ENCODE data around the gene GLCCI1. TPM values are rescaled to one million over a fixed set of nuclear protein-coding genes. Genes with fewer than 3 reads are reported as not detected.

The GLCCI1 gene
- total and polyA plus RNA-seq, 2 of the 13 experiments (the other 11 are each of a cell fraction or from before 2014, with no cell fraction given): 1.3 to 1.7 TPM

DNA sequence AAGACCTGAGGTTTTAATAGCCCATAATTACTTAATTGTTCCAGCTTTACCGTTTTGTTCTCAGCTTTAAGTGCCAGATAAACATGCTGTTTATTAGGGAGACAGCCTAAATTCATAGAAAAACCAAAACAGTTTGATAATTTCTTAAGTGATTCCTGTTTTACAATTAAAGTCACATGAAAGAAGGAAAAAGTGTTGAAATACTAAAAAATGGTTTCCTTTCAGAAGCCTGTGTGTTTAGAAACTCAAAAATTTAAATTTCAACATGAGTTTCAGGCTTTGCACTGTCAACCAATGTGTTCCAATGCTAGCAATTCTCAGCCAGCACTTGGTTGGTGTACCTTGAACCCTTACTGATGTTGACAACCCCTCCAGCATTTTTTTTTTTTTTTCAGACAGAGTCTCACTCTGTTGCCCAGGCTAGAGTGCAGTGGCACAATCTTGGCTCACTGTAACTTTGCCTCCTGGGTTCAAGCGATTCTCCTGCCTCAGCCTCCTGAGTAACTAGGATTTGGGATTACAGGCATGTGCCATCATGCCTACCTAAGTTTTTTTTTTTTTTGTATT is 158.1 kb downstream of the GLCCI1 start (continued):
- TF ChIP-seq ZNF644 (CRISPR knock-in tag; IDR thresholded peaks at IDR 0.05; ENCODE audit: low read depth): peak; percentile 58; the same call in 1 of the 2 replicates
- TF ChIP-seq, protein P1, sequence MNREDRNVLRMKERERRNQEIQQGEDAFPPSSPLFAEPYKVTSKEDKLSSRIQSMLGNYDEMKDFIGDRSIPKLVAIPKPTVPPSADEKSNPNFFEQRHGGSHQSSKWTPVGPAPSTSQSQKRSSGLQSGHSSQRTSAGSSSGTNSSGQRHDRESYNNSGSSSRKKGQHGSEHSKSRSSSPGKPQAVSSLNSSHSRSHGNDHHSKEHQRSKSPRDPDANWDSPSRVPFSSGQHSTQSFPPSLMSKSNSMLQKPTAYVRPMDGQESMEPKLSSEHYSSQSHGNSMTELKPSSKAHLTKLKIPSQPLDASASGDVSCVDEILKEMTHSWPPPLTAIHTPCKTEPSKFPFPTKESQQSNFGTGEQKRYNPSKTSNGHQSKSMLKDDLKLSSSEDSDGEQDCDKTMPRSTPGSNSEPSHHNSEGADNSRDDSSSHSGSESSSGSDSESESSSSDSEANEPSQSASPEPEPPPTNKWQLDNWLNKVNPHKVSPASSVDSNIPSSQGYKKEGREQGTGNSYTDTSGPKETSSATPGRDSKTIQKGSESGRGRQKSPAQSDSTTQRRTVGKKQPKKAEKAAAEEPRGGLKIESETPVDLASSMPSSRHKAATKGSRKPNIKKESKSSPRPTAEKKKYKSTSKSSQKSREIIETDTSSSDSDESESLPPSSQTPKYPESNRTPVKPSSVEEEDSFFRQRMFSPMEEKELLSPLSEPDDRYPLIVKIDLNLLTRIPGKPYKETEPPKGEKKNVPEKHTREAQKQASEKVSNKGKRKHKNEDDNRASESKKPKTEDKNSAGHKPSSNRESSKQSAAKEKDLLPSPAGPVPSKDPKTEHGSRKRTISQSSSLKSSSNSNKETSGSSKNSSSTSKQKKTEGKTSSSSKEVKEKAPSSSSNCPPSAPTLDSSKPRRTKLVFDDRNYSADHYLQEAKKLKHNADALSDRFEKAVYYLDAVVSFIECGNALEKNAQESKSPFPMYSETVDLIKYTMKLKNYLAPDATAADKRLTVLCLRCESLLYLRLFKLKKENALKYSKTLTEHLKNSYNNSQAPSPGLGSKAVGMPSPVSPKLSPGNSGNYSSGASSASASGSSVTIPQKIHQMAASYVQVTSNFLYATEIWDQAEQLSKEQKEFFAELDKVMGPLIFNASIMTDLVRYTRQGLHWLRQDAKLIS (CRISPR knock-in tag; IDR thresholded peaks at IDR 0.05): no peak
- TF ChIP-seq, protein P2, sequence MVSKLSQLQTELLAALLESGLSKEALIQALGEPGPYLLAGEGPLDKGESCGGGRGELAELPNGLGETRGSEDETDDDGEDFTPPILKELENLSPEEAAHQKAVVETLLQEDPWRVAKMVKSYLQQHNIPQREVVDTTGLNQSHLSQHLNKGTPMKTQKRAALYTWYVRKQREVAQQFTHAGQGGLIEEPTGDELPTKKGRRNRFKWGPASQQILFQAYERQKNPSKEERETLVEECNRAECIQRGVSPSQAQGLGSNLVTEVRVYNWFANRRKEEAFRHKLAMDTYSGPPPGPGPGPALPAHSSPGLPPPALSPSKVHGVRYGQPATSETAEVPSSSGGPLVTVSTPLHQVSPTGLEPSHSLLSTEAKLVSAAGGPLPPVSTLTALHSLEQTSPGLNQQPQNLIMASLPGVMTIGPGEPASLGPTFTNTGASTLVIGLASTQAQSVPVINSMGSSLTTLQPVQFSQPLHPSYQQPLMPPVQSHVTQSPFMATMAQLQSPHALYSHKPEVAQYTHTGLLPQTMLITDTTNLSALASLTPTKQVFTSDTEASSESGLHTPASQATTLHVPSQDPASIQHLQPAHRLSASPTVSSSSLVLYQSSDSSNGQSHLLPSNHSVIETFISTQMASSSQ (IDR thresholded peaks at IDR 0.05; ENCODE audit: low read depth): no peak
- TF ChIP-seq, protein P2 (CRISPR knock-in tag; IDR thresholded peaks at IDR 0.05; ENCODE audit: borderline replicate concordance): no peak
- TF ChIP-seq FOXP1 (IDR thresholded peaks at IDR 0.05): no peak
- TF ChIP-seq FOXP1 (CRISPR knock-in tag; IDR thresholded peaks at IDR 0.05): peak; percentile 12; the same call in 1 of the 2 replicates
- TF ChIP-seq ATF2 (CRISPR knock-in tag; IDR thresholded peaks at IDR 0.05): no peak
- TF ChIP-seq TEAD3 (CRISPR knock-in tag; optimal IDR thresholded peaks at IDR 0.05; ENCODE audit: borderline replicate concordance): no peak
- no peak for TF ChIP-seq ELF3 (CRISPR knock-in tag; IDR thresholded peaks at IDR 0.05)
- peak; percentile 35; the same call in 1 of the 2 replicates for TF ChIP-seq RCOR2 (CRISPR knock-in tag; IDR thresholded peaks at IDR 0.05)
- peak; percentile 98 for TF ChIP-seq ZNF121 (CRISPR knock-in tag; IDR thresholded peaks at IDR 0.05)
- TF ChIP-seq ZNF274 (CRISPR knock-in tag; IDR thresholded peaks at IDR 0.05): no peak
- no peak for TF ChIP-seq ZBTB7B (CRISPR knock-in tag; IDR thresholded peaks at IDR 0.05)
- TF ChIP-seq TCF12 (IDR thresholded peaks at IDR 0.05): no peak
- no peak for TF ChIP-seq TCF12 (CRISPR knock-in tag; IDR thresholded peaks at IDR 0.05)
- TF ChIP-seq FOXA3 (CRISPR knock-in tag; IDR thresholded peaks at IDR 0.05): peak; percentile 28; the same call in 1 of the 2 replicates
- peak; percentile 58 for TF ChIP-seq PAXIP1 (CRISPR knock-in tag; conservative IDR thresholded peaks at IDR 0.05)
- TF ChIP-seq ZKSCAN8 (CRISPR knock-in tag; IDR thresholded peaks at IDR 0.05; ENCODE audit: borderline replicate concordance): no peak
